Measurements from ENCODE around the gene PHLDB2.

Gene PHLDB2

GRCh38 chr3:111892070-111892469 lies 33.0 kb downstream of the PHLDB2 start:
- no peak overlapping the region for H3K9ac ChIP-seq (ENCODE audit: low read length in 5 of 5)
- H3K9me3 ChIP-seq (ENCODE audit: control insufficient read depth in 5 of 5, low read length in 5 of 5) = no peaks in the 10 kb centered on the region
- peaks cover 0 to 11% (median 0%) of the 10 kb centered on the region in 5 donors for H3K36me3 ChIP-seq (ENCODE audit: control insufficient read depth in 5 of 5, insufficient read depth in 5 of 5, low read length in 5 of 5)
- peak overlapping the region; percentile 37 for H3K27ac ChIP-seq (ENCODE audit: low read depth, low read length)
- H3K4me1 ChIP-seq (ENCODE audit: control insufficient read depth in 5 of 5, insufficient read depth in 5 of 5, low read length in 5 of 5) = peaks cover 0 to 3% (median 0%) of the 10 kb centered on the region in 5 donors
- H3K27me3 ChIP-seq (ENCODE audit: control insufficient read depth in 5 of 5, insufficient read depth in 4 of 5, low read length in 5 of 5) = no peaks in the 10 kb centered on the region
- H3K4me3 ChIP-seq (ENCODE audit: low read depth in 1 of 5, low read length in 5 of 5) = no peak overlapping the region

- Histone ChIP-seq H3K27ac (ENCODE audit: low read depth, low read length) (no peak overlapping the region), H3K4me1 (ENCODE audit: control insufficient read depth in 5 of 5, insufficient read depth in 5 of 5, low read length in 5 of 5) (peaks cover 0 to 4% (median 0%) of the 10 kb centered on the region in 5 donors), H3K27me3 (ENCODE audit: control insufficient read depth in 5 of 5, insufficient read depth in 4 of 5, low read length in 5 of 5) (no peaks in the 10 kb centered on the region), H3K9me3 (ENCODE audit: control insufficient read depth in 5 of 5, low read length in 5 of 5) (peaks cover 0 to 2% (median 0%) of the 10 kb centered on the region in 5 donors), H3K9ac (ENCODE audit: low read length in 5 of 5) (no peak overlapping the region), H3K36me3 (ENCODE audit: control insufficient read depth in 5 of 5, insufficient read depth in 5 of 5, low read length in 5 of 5) (peaks cover 0 to 10% (median 4%) of the 10 kb centered on the region in 5 donors), H3K4me3 (ENCODE audit: low read depth in 1 of 5, low read length in 5 of 5) (no peak overlapping the region)
Measured at GRCh38 chr3:111895071-111895470, 36.0 kb downstream of the PHLDB2 start.

- Histone ChIP-seq H3K27ac (ENCODE audit: low read depth, low read length) (no peak overlapping the region), H3K4me1 (ENCODE audit: control insufficient read depth in 5 of 5, insufficient read depth in 5 of 5, low read length in 5 of 5) (peaks cover 3 to 21% (median 12%) of the 10 kb centered on the region in 5 donors), H3K4me3 (ENCODE audit: low read depth in 1 of 5, low read length in 5 of 5) (no peak overlapping the region), H3K9ac (ENCODE audit: low read length in 5 of 5) (no peak overlapping the region), H3K36me3 (ENCODE audit: control insufficient read depth in 5 of 5, insufficient read depth in 5 of 5, low read length in 5 of 5) (peaks cover 0 to 9% (median 4%) of the 10 kb centered on the region in 5 donors), H3K27me3 (ENCODE audit: control insufficient read depth in 5 of 5, insufficient read depth in 4 of 5, low read length in 5 of 5) (no peaks in the 10 kb centered on the region), H3K9me3 (ENCODE audit: control insufficient read depth in 5 of 5, low read length in 5 of 5) (peaks cover 0 to 2% (median 0%) of the 10 kb centered on the region in 5 donors)
Measured at GRCh38 chr3:111899966-111900365, 40.9 kb downstream of the PHLDB2 start.

- H3K4me1 ChIP-seq (ENCODE audit: control insufficient read depth in 5 of 5, insufficient read depth in 5 of 5, low read length in 5 of 5) = peaks cover 3 to 21% (median 16%) of the 10 kb centered on the region in 5 donors
Measured at GRCh38 chr3:111901637-111902036, 42.6 kb downstream of the PHLDB2 start.

DNA sequence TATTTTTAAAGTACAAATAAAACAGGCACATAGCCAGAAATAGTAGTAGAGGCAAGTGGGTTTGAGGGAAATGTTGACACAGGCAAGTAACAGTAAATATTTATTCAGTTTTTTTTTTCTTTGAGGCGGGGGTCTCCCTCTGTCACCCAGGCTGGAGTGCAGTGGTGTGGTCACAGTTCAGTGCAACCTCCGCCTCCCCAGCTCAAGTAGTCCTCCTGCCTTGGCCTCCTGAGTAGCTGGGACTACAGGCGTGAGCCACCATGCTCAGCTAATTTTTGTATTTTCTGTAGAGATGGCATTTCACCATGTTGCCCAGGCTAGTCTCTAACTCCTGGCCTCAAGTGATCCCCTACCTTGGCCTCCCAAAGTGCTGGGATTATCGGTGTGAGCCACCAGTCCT lies 43.5 kb downstream of the PHLDB2 start:
- H3K36me3 ChIP-seq (ENCODE audit: control insufficient read depth in 5 of 5, insufficient read depth in 5 of 5, low read length in 5 of 5) = peaks cover 0 to 19% (median 16%) of the 10 kb centered on the region in 5 donors
- H3K4me3 ChIP-seq (ENCODE audit: low read depth in 1 of 5, low read length in 5 of 5) = no peak overlapping the region
- H3K27me3 ChIP-seq (ENCODE audit: control insufficient read depth in 5 of 5, insufficient read depth in 4 of 5, low read length in 5 of 5) = no peaks in the 10 kb centered on the region
- H3K27ac ChIP-seq (ENCODE audit: low read depth, low read length) = peak overlapping the region; percentile 84
- peaks cover 3 to 24% (median 16%) of the 10 kb centered on the region in 5 donors for H3K4me1 ChIP-seq (ENCODE audit: control insufficient read depth in 5 of 5, insufficient read depth in 5 of 5, low read length in 5 of 5)
- H3K9me3 ChIP-seq (ENCODE audit: control insufficient read depth in 5 of 5, low read length in 5 of 5) = peaks cover 0 to 2% (median 0%) of the 10 kb centered on the region in 5 donors
- H3K9ac ChIP-seq (ENCODE audit: low read length in 5 of 5) = no peak overlapping the region

More at GRCh38 chr3:111901637-111902036, 42.6 kb downstream of the PHLDB2 start:
- peak overlapping the region; percentile 31 for H3K27ac ChIP-seq (ENCODE audit: low read depth, low read length)
- H3K27me3 ChIP-seq (ENCODE audit: control insufficient read depth in 5 of 5, insufficient read depth in 4 of 5, low read length in 5 of 5) = no peaks in the 10 kb centered on the region
- peaks cover 0 to 2% (median 0%) of the 10 kb centered on the region in 5 donors for H3K9me3 ChIP-seq (ENCODE audit: control insufficient read depth in 5 of 5, low read length in 5 of 5)
- H3K36me3 ChIP-seq (ENCODE audit: control insufficient read depth in 5 of 5, insufficient read depth in 5 of 5, low read length in 5 of 5) = peaks cover 0 to 18% (median 11%) of the 10 kb centered on the region in 5 donors
- no peak overlapping the region for H3K4me3 ChIP-seq (ENCODE audit: low read depth in 1 of 5, low read length in 5 of 5)
- H3K9ac ChIP-seq (ENCODE audit: low read length in 5 of 5) = no peak overlapping the region

GRCh38 chr3:111903067-111903511 lies 44.0 kb downstream of the PHLDB2 start:
- Histone ChIP-seq H3K36me3 (ENCODE audit: control insufficient read depth in 5 of 5, insufficient read depth in 5 of 5, low read length in 5 of 5) (peaks cover 0 to 19% (median 19%) of the 10 kb centered on the region in 5 donors), H3K4me1 (ENCODE audit: control insufficient read depth in 5 of 5, insufficient read depth in 5 of 5, low read length in 5 of 5) (peaks cover 3 to 25% (median 16%) of the 10 kb centered on the region in 5 donors), H3K9me3 (ENCODE audit: control insufficient read depth in 5 of 5, low read length in 5 of 5) (peaks cover 0 to 2% (median 0%) of the 10 kb centered on the region in 5 donors), H3K9ac (ENCODE audit: low read length in 5 of 5) (no peak overlapping the region), H3K27me3 (ENCODE audit: control insufficient read depth in 5 of 5, insufficient read depth in 4 of 5, low read length in 5 of 5) (no peaks in the 10 kb centered on the region), H3K4me3 (ENCODE audit: low read depth in 1 of 5, low read length in 5 of 5) (no peak overlapping the region), H3K27ac (ENCODE audit: low read depth, low read length) (peak overlapping the region; percentile 84)

GRCh38 chr3:111904376-111905241 lies 45.5 kb downstream of the PHLDB2 start:
- Histone ChIP-seq H3K9ac (ENCODE audit: low read length in 5 of 5) (peak overlapping the region in 2 of 5 donors; percentile 37 to 63), H3K27me3 (ENCODE audit: control insufficient read depth in 5 of 5, insufficient read depth in 4 of 5, low read length in 5 of 5) (no peaks in the 10 kb centered on the region), H3K27ac (ENCODE audit: low read depth, low read length) (peak overlapping the region; percentile 84), H3K36me3 (ENCODE audit: control insufficient read depth in 5 of 5, insufficient read depth in 5 of 5, low read length in 5 of 5) (peaks cover 6 to 28% (median 12%) of the 10 kb centered on the region in 5 donors), H3K4me3 (ENCODE audit: low read depth in 1 of 5, low read length in 5 of 5) (no peak overlapping the region), H3K9me3 (ENCODE audit: control insufficient read depth in 5 of 5, low read length in 5 of 5) (peaks cover 0 to under 1% (median 0%) of the 10 kb centered on the region in 5 donors), H3K4me1 (ENCODE audit: control insufficient read depth in 5 of 5, insufficient read depth in 5 of 5, low read length in 5 of 5) (peaks cover 3 to 36% (median 23%) of the 10 kb centered on the region in 5 donors)

GRCh38 chr3:111906656-111907055 lies 47.6 kb downstream of the PHLDB2 start:
- Histone ChIP-seq H3K4me3 (ENCODE audit: low read depth in 1 of 5, low read length in 5 of 5) (no peak overlapping the region), H3K9ac (ENCODE audit: low read length in 5 of 5) (no peak overlapping the region), H3K4me1 (ENCODE audit: control insufficient read depth in 5 of 5, insufficient read depth in 5 of 5, low read length in 5 of 5) (peaks cover 3 to 55% (median 37%) of the 10 kb centered on the region in 5 donors), H3K36me3 (ENCODE audit: control insufficient read depth in 5 of 5, insufficient read depth in 5 of 5, low read length in 5 of 5) (peaks cover 6 to 28% (median 11%) of the 10 kb centered on the region in 5 donors), H3K27ac (ENCODE audit: low read depth, low read length) (peak overlapping the region; percentile 84), H3K27me3 (ENCODE audit: control insufficient read depth in 5 of 5, insufficient read depth in 4 of 5, low read length in 5 of 5) (no peaks in the 10 kb centered on the region), H3K9me3 (ENCODE audit: control insufficient read depth in 5 of 5, low read length in 5 of 5) (no peaks in the 10 kb centered on the region)

DNA sequence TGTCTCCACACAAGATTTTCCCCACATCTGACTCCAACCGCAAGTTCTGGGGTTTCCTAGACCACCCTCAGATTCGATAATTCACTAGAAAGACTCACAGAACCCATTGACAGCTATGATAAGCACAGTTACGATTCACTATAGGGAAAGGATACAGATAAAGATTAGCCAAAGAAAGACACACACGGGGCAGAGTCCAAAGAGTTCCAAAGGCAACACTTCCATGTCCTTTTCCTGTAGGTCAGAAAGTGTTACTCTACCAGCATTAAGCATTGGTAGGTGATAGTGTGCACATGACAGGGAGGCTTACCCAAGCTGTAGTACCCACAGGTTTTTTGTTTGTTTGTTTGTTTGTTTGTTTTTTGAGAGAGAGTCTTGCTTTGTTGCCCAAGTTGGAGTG lies 48.1 kb downstream of the PHLDB2 start:
- H3K36me3 ChIP-seq (ENCODE audit: control insufficient read depth in 5 of 5, insufficient read depth in 5 of 5, low read length in 5 of 5) = peaks cover 6 to 28% (median 10%) of the 10 kb centered on the region in 5 donors
- peak overlapping the region; percentile 84 for H3K27ac ChIP-seq (ENCODE audit: low read depth, low read length)
- H3K9ac ChIP-seq (ENCODE audit: low read length in 5 of 5) = no peak overlapping the region
- H3K9me3 ChIP-seq (ENCODE audit: control insufficient read depth in 5 of 5, low read length in 5 of 5) = no peaks in the 10 kb centered on the region
- no peaks in the 10 kb centered on the region for H3K27me3 ChIP-seq (ENCODE audit: control insufficient read depth in 5 of 5, insufficient read depth in 4 of 5, low read length in 5 of 5)
- no peak overlapping the region for H3K4me3 ChIP-seq (ENCODE audit: low read depth in 1 of 5, low read length in 5 of 5)
- peaks cover 3 to 58% (median 37%) of the 10 kb centered on the region in 5 donors for H3K4me1 ChIP-seq (ENCODE audit: control insufficient read depth in 5 of 5, insufficient read depth in 5 of 5, low read length in 5 of 5)

DNA sequence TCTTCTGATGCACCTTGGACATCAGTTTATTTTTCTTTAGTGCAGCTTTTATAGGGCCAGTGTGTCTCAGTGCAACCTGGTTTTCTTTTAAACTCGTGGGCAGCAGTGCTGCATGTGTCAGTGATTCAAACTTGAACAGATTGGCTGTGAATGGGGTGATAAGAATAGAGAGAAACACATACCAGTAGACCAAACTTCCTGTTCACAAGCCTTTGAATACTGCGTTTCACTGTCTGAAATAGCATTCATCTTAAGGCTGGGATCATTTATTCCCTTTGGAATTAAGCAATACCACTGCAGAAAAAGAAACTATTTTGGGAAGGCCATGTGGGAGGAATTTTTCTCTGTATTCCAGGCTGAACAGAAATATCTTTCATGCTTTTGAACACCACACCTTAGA lies 51.7 kb downstream of the PHLDB2 start:
- no peak overlapping the region for H3K4me3 ChIP-seq (ENCODE audit: low read depth in 1 of 5, low read length in 5 of 5)
- no peaks in the 10 kb centered on the region for H3K9me3 ChIP-seq (ENCODE audit: control insufficient read depth in 5 of 5, low read length in 5 of 5)
- peaks cover 16 to 47% (median 28%) of the 10 kb centered on the region in 5 donors for H3K36me3 ChIP-seq (ENCODE audit: control insufficient read depth in 5 of 5, insufficient read depth in 5 of 5, low read length in 5 of 5)
- no peak overlapping the region for H3K9ac ChIP-seq (ENCODE audit: low read length in 5 of 5)
- H3K27ac ChIP-seq (ENCODE audit: low read depth, low read length) = peak overlapping the region; percentile 52
- H3K4me1 ChIP-seq (ENCODE audit: control insufficient read depth in 5 of 5, insufficient read depth in 5 of 5, low read length in 5 of 5) = peaks cover 0 to 50% (median 31%) of the 10 kb centered on the region in 5 donors
- H3K27me3 ChIP-seq (ENCODE audit: control insufficient read depth in 5 of 5, insufficient read depth in 4 of 5, low read length in 5 of 5) = no peaks in the 10 kb centered on the region

Measured in subcutaneous abdominal adipose tissue (tissue), 5 donors.